A673 (cell line): Measurements from ENCODE around the gene MACROD1.

ENCODE experiments used
- CTCF ChIP-seq: fragments of 300-800, 200-600 bp; sonication (generic); conservative IDR thresholded peaks from 2 replicates; pipeline ENCODE4 v1.5.1; 2017; ENCODE audit warnings: low read depth, mild to moderate bottlenecking, antibody characterized with exemption, low read length, moderate library complexity, mixed read lengths
- EZH2 ChIP-seq: fragments of 200-600 bp; sonication (generic); IDR thresholded peaks from 2 replicates; pipeline ENCODE4 v1.6.1; 2017; ENCODE audit warnings: borderline replicate concordance, low read depth, mild to moderate bottlenecking, mixed read lengths, antibody characterized with exemption, low read length; ENCODE audit not compliant: poor library complexity, severe bottlenecking

DNA sequence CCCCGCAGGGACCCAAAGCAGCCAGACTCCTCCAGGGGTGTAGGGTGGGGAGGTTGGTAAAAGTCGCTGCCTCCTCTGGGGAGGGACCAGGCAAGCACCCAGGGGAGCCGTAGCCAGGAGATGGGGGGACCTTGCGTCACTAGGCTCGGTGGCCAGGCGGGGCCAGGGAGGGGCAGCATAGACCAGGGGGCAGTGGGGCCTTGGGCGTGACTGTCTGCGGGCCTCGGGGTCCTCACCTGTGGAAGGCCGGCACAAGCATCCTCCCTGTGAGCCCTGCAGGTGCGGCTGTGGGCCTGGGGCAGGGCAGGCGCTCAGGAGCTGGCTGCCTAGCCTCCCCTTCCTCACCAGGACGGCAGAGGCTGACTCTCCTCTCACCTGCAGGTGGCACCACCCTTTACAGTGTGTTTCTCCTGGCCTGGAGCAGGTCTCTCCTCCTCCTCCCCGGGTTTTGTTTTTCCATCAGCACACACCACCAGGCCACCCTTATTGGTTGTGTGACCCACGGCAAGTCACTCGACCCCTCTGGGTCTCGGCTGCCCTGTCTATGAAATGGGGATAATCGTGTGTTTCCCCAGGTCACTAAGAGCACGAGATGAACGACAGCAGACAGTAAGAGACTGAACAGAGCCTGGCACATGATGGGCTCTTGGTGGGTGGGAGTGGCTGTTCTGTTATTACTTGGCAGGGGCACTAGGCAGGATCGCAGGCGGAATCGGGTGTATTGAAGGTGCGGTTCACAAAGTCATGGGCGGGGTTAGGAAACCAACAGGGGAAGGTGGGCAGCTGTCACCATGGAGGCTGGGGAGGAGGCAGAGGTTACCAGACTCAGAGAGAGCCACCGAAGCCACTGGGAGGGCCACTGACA is 77.5 kb downstream of the MACROD1 start:
- TF ChIP-seq CTCF (peak; percentile 65), EZH2 (no peak)
